ENCODE measurements around the gene SULT6B1.

Gene SULT6B1

GRCh38 chr2:37142546-37142945, 45.9 kb downstream of the SULT6B1 start:
- H3K4me3 ChIP-seq (ENCODE audit: low read length), result no peak overlapping the region
- H3K36me3 ChIP-seq (ENCODE audit: control insufficient read depth, insufficient read depth, low read length, severe bottlenecking), result peaks cover 44% of the 10 kb centered on the region
- H3K27me3 ChIP-seq (replicated peaks; ENCODE audit: control insufficient read depth, insufficient read depth, low read length), result no peaks in the 10 kb centered on the region
- no peak overlapping the region for H3K9ac ChIP-seq (ENCODE audit: low read length)
- H3K4me1 ChIP-seq (ENCODE audit: control insufficient read depth, insufficient read depth, low read length), result peaks cover 15% of the 10 kb centered on the region
- no peak for DNase-seq (ENCODE audit: low read depth)
- H3K9me3 ChIP-seq (ENCODE audit: control insufficient read depth, low read length), result no peaks in the 10 kb centered on the region

- Histone ChIP-seq H3K4me3 (ENCODE audit: low read length) (no peak overlapping the region), H3K9me3 (ENCODE audit: control insufficient read depth, low read length) (no peaks in the 10 kb centered on the region), H3K9ac (ENCODE audit: low read length) (no peak overlapping the region), H3K27me3 (replicated peaks; ENCODE audit: control insufficient read depth, insufficient read depth, low read length) (no peaks in the 10 kb centered on the region), H3K36me3 (ENCODE audit: control insufficient read depth, insufficient read depth, low read length, severe bottlenecking) (peaks cover 90% of the 10 kb centered on the region), H3K4me1 (ENCODE audit: control insufficient read depth, insufficient read depth, low read length) (peaks cover 4% of the 10 kb centered on the region)
- DNase-seq (ENCODE audit: low read depth), result no peak
These were observed 55.6 kb downstream of the SULT6B1 start for GRCh38 chr2:37132914-37133313.

- no peaks in the 10 kb centered on the region for H3K9me3 ChIP-seq (ENCODE audit: control insufficient read depth, low read length)
- no peak overlapping the region for H3K4me3 ChIP-seq (ENCODE audit: low read length)
- H3K36me3 ChIP-seq (ENCODE audit: control insufficient read depth, insufficient read depth, low read length, severe bottlenecking), result peaks cover 60% of the 10 kb centered on the region
- no peak overlapping the region for H3K9ac ChIP-seq (ENCODE audit: low read length)
- no peak for DNase-seq (ENCODE audit: low read depth)
- no peaks in the 10 kb centered on the region for H3K27me3 ChIP-seq (replicated peaks; ENCODE audit: control insufficient read depth, insufficient read depth, low read length)
- H3K4me1 ChIP-seq (ENCODE audit: control insufficient read depth, insufficient read depth, low read length), result no peaks in the 10 kb centered on the region
These were observed 63.1 kb downstream of the SULT6B1 start for GRCh38 chr2:37125416-37125815.

GRCh38 chr2:37119157-37119556, 69.3 kb downstream of the SULT6B1 start:
- Histone ChIP-seq H3K36me3 (ENCODE audit: control insufficient read depth, insufficient read depth, low read length, severe bottlenecking) (peaks cover 52% of the 10 kb centered on the region), H3K4me1 (ENCODE audit: control insufficient read depth, insufficient read depth, low read length) (peaks cover 10% of the 10 kb centered on the region), H3K4me3 (ENCODE audit: low read length) (no peak overlapping the region), H3K9me3 (ENCODE audit: control insufficient read depth, low read length) (no peaks in the 10 kb centered on the region), H3K27me3 (replicated peaks; ENCODE audit: control insufficient read depth, insufficient read depth, low read length) (no peaks in the 10 kb centered on the region), H3K9ac (ENCODE audit: low read length) (no peak overlapping the region)
- DNase-seq (ENCODE audit: low read depth), result no peak

Data from adipocyte (in vitro differentiated cells).